ENCODE measurements around the gene TNFSF15.

- TF ChIP-seq, protein P1, sequence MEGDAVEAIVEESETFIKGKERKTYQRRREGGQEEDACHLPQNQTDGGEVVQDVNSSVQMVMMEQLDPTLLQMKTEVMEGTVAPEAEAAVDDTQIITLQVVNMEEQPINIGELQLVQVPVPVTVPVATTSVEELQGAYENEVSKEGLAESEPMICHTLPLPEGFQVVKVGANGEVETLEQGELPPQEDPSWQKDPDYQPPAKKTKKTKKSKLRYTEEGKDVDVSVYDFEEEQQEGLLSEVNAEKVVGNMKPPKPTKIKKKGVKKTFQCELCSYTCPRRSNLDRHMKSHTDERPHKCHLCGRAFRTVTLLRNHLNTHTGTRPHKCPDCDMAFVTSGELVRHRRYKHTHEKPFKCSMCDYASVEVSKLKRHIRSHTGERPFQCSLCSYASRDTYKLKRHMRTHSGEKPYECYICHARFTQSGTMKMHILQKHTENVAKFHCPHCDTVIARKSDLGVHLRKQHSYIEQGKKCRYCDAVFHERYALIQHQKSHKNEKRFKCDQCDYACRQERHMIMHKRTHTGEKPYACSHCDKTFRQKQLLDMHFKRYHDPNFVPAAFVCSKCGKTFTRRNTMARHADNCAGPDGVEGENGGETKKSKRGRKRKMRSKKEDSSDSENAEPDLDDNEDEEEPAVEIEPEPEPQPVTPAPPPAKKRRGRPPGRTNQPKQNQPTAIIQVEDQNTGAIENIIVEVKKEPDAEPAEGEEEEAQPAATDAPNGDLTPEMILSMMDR (IDR thresholded peaks at IDR 0.05; ENCODE audit: insufficient read depth, low read length, poor library complexity, severe bottlenecking) = no peak
- no peak for TF ChIP-seq EZH2phosphoT487 (conservative IDR thresholded peaks at IDR 0.05; ENCODE audit: low read length)
These were observed 16.8 kb downstream of the TNFSF15 start for GRCh38 chr9:114789006-114789405.
